Vagina (tissue), 2 donors: ENCODE results near the gene CD300LG. TPM values are rescaled to one million over a fixed set of nuclear protein-coding genes. Genes with fewer than 3 reads are reported as not detected.
"Not testable (repeated sequence)": the region's sequence is repeated elsewhere in the genome, so short reads cannot be mapped to it uniquely, and the experiment has no call there.

Source experiments
- DNase-seq, 2 donors: peaks; one replicate each; pipeline ENCODE4 v3.0.0-alpha.2; 2017; ENCODE audit errors: extremely low spot score in 2 of 2
- H3K27ac ChIP-seq: fragments of 200-600 bp; sonication (generic); one replicate; pipeline ENCODE4 v1.5.1; 2019
- H3K27me3 ChIP-seq: fragments of 200-600 bp; sonication (generic); one replicate; pipeline ENCODE4 v1.5.1; 2019
- H3K36me3 ChIP-seq, 2 donors: fragments of 200-600 bp; sonication (generic); one replicate each; pipeline ENCODE4 v1.5.1; 2017 to 2019
- H3K4me1 ChIP-seq: fragments of 200-600 bp; sonication (generic); one replicate; pipeline ENCODE4 v1.5.1; 2019
- H3K4me3 ChIP-seq, 2 donors: fragments of 200-600 bp; sonication (generic); 1 replicate in 1 of 2; 2 replicates in 1 of 2; pipeline ENCODE4 v1.5.1; 2016 to 2019
- H3K9me3 ChIP-seq: fragments of 200-600 bp; sonication (generic); one replicate; pipeline ENCODE4 v1.5.1; 2019
- POLR2A ChIP-seq, 2 donors: fragments of 450-650 bp; IDR thresholded peaks; one replicate each; pipeline ENCODE4 v1.6.1; 2017; ENCODE audit warnings: antibody characterized with exemption in 2 of 2, mild to moderate bottlenecking in 2 of 2, moderate library complexity in 2 of 2
- POLR2AphosphoS5 ChIP-seq, 2 donors: sonication (generic); formaldehyde crosslinking; IDR thresholded peaks; one replicate each; pipeline ENCODE4 v1.9.0; 2017; ENCODE audit warnings: antibody characterized with exemption in 2 of 2, mild to moderate bottlenecking in 2 of 2, low read depth in 1 of 2; ENCODE audit not compliant: insufficient read depth in 1 of 2
- intact Hi-C: fragments of 100-400 bp; cut with DNase I; formaldehyde crosslinking; loops from one replicate; pipeline ENCODE4 v1.15.1; 2023
- total RNA-seq: library from RNA; depleted of rRNA; stranded (reverse); fragments of >200 nt; gene quantifications from one replicate; pipeline ENCODE4 v1.2.3, GENCODE V29; 2016
- TF ChIP-seq, protein P1 (sequence below), 3 experiments: fragments of 450-650 bp in 2 of 3; fragments of 200-600 bp in 1 of 3; sonication (generic) in 1 of 3; IDR thresholded peaks; one replicate each; pipeline ENCODE4 v1.5.1; 2017 to 2019; ENCODE audit warnings: antibody characterized with exemption in 3 of 3, mild to moderate bottlenecking in 2 of 3, moderate library complexity in 2 of 3

Gene CD300LG
- total RNA-seq, 1 donor from 2014 or later = 5.6 TPM

- Histone ChIP-seq H3K9me3 (no peaks in the 10 kb centered on the region), H3K4me3 (no peak overlapping the region), H3K4me1 (no peaks in the 10 kb centered on the region), H3K36me3 (no peaks in the 10 kb centered on the region), H3K27me3 (no peaks in the 10 kb centered on the region), H3K27ac (no peak overlapping the region)
- TF ChIP-seq, protein P1, sequence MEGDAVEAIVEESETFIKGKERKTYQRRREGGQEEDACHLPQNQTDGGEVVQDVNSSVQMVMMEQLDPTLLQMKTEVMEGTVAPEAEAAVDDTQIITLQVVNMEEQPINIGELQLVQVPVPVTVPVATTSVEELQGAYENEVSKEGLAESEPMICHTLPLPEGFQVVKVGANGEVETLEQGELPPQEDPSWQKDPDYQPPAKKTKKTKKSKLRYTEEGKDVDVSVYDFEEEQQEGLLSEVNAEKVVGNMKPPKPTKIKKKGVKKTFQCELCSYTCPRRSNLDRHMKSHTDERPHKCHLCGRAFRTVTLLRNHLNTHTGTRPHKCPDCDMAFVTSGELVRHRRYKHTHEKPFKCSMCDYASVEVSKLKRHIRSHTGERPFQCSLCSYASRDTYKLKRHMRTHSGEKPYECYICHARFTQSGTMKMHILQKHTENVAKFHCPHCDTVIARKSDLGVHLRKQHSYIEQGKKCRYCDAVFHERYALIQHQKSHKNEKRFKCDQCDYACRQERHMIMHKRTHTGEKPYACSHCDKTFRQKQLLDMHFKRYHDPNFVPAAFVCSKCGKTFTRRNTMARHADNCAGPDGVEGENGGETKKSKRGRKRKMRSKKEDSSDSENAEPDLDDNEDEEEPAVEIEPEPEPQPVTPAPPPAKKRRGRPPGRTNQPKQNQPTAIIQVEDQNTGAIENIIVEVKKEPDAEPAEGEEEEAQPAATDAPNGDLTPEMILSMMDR (IDR thresholded peaks at IDR 0.05) = no peak
- TF ChIP-seq POLR2A (IDR thresholded peaks at IDR 0.05) (no peak), POLR2AphosphoS5 (IDR thresholded peaks at IDR 0.05; ENCODE audit: insufficient read depth in 1 of 2, low read depth in 1 of 2) (no peak)
- intact Hi-C loops = no loop called here
- no peak for DNase-seq
These were observed 21.4 kb downstream of the CD300LG start for GRCh38 chr17:43868226-43868994.

DNA sequence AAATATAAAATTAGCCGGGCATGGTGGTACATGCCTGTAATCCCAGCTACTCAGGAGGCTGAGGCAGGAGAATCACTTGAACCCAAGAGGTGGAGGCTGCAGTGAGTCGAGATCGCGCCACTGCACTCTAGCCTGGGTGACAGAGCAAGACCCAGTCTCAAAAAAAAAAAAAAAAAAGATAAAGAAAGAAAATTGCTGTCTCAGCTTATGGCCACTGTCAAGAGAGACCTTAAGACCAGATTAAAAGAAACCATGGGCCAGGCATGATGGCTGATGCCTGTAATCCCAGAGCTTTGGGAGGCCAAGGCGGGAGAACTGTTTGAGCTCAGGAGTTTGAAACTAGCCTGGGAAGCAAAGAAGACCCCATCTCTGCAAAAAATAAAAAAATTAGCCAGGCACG, 22.1 kb downstream of the CD300LG start:
- intact Hi-C loops, DNase-seq, H3K4me3 ChIP-seq, H3K9me3 ChIP-seq, H3K4me1 ChIP-seq, H3K27ac ChIP-seq, H3K27me3 ChIP-seq, H3K36me3 ChIP-seq: not testable (repeated sequence)

- Histone ChIP-seq H3K36me3 (no peaks in the 10 kb centered on the region), H3K4me3 (no peak overlapping the region), H3K27me3 (no peaks in the 10 kb centered on the region), H3K27ac (no peak overlapping the region), H3K9me3 (no peaks in the 10 kb centered on the region), H3K4me1 (no peaks in the 10 kb centered on the region)
- intact Hi-C loops = no loop called here
- no peak for DNase-seq
- TF ChIP-seq POLR2A (IDR thresholded peaks at IDR 0.05) (no peak), POLR2AphosphoS5 (IDR thresholded peaks at IDR 0.05; ENCODE audit: insufficient read depth in 1 of 2, low read depth in 1 of 2) (no peak)
- TF ChIP-seq, protein P1 (IDR thresholded peaks at IDR 0.05) = no peak
These were observed 25.1 kb downstream of the CD300LG start for GRCh38 chr17:43871946-43872690.

DNA sequence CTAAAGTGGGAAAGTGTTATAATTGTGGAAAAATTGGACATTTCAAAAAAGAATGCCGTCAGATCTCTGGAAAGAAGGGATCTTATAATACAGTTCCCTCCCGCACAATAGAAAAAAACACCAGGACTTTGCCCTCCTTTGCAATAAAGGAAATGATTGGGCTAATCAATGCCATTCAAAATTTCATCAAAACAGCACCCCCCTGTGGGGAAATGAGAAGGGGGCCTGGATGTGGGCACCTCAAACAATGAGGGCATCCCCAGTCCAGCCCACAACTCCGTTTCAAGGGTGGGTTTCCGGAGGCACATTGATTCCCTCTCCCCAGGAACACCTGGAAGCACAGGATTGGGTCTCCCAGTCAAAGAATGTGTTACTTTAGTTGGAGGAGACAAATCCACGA, 26.1 kb downstream of the CD300LG start:
- no peak for DNase-seq
- H3K27ac ChIP-seq = no peak overlapping the region
- intact Hi-C loops = no loop called here

DNA sequence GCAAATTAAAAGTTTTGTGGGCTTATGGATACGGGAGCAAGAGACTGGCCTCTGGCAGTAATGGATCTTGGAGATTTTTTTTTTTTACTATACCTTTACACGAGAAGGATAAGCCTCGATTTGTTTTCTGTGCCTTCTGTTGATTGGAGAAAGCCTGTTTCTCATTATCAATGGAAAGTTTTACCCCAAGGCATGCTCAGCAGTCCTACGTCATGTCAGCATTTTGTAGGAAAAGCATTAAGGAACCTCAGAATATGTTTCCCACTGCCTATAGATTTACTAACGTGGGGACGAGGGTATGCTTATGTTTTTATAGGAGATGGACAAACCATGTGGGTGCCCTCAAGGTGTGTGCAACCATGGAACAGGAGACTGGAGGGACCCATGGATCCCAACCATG, 26.8 kb downstream of the CD300LG start:
- no peaks in the 10 kb centered on the region for H3K36me3 ChIP-seq
- intact Hi-C loops = no loop called here
- no peaks in the 10 kb centered on the region for H3K9me3 ChIP-seq
- H3K4me1 ChIP-seq = no peaks in the 10 kb centered on the region
- no peak overlapping the region for H3K27ac ChIP-seq
- no peak for DNase-seq
- H3K27me3 ChIP-seq = no peaks in the 10 kb centered on the region
- TF ChIP-seq POLR2AphosphoS5 (IDR thresholded peaks at IDR 0.05; ENCODE audit: insufficient read depth in 1 of 2, low read depth in 1 of 2) (no peak), POLR2A (IDR thresholded peaks at IDR 0.05) (no peak)
- TF ChIP-seq, protein P1 (IDR thresholded peaks at IDR 0.05) = no peak
- H3K4me3 ChIP-seq = no peak overlapping the region

More for the DNA sequence above, 26.1 kb downstream of the CD300LG start:
- no peak for TF ChIP-seq POLR2AphosphoS5 (IDR thresholded peaks at IDR 0.05; ENCODE audit: insufficient read depth in 1 of 2, low read depth in 1 of 2)
- no peak for TF ChIP-seq POLR2A (IDR thresholded peaks at IDR 0.05)
- TF ChIP-seq, protein P1 (IDR thresholded peaks at IDR 0.05) = no peak
- Histone ChIP-seq H3K36me3 (no peaks in the 10 kb centered on the region), H3K27me3 (no peaks in the 10 kb centered on the region), H3K4me3 (no peak overlapping the region), H3K9me3 (no peaks in the 10 kb centered on the region), H3K4me1 (no peaks in the 10 kb centered on the region)
